HCT116 (cell line): Measurements from ENCODE around the gene CBX3. TPM values are rescaled to one million over a fixed set of nuclear protein-coding genes. Genes with fewer than 3 reads are reported as not detected.

ENCODE experiments used
- ATAC-seq: fragments of 200-7000 bp; cut with Tn5 transposase; 2 replicates; pipeline ENCODE4 v1.9.1; 2020; ENCODE audit warnings: mild to moderate bottlenecking, moderate library complexity
- BruUV-seq: library from RNA; stranded (reverse); fragments of 400-500 nt; replicated peaks from 2 replicates; lab custom pipeline; 2021; lab: Mats Ljungman, UMichigan
- CTCF ChIA-PET: fragments of 300-600 bp; sonication (Branson Sonifier 250); formaldehyde crosslinking; loops from one replicate; lab custom pipeline; 2021; ENCODE audit warnings: antibody characterized with exemption; lab: Charles Lee
- POLR2A ChIA-PET: fragments of 300-600, 350-600 bp; sonication (Branson Sonifier 250); formaldehyde crosslinking; loops from one replicate; lab custom pipeline; 2021; ENCODE audit warnings: antibody characterized with exemption; lab: Charles Lee
- RAD21 ChIA-PET, 2 experiments: fragments of 300-600 bp; sonication (Branson Sonifier 250); formaldehyde crosslinking; loops; one replicate each; lab custom pipeline; 2023; ENCODE audit warnings: low total read pairs in 2 of 2; ENCODE audit not compliant: uncharacterized antibody in 2 of 2, unreplicated experiment in 2 of 2, low non-redundant PET in 1 of 2; lab: Charles Lee
- DNase-seq: peaks from one replicate; pipeline ENCODE4 v3.0.0-alpha.2; 2010; ENCODE audit warnings: low read depth, low spot score
- H2AFZ ChIP-seq: fragments of 200-600 bp; shearing (Covaris generic), sonication (generic); 2 replicates; pipeline ENCODE4 v1.6.1; 2017; ENCODE audit warnings: low read depth, mixed run types, mixed read lengths, antibody characterized with exemption, low read length; ENCODE audit not compliant: poor library complexity, severe bottlenecking
- H3K27ac ChIP-seq: 2 replicates; pipeline ENCODE4 v1.5.1; 2012; ENCODE audit warnings: low read depth, low read length
- H3K27me3 ChIP-seq: fragments of 200-600 bp; sonication (generic); 2 replicates; pipeline ENCODE4 v1.6.1; 2016; ENCODE audit warnings: mixed run types, low read length, mixed read lengths; ENCODE audit not compliant: insufficient read depth
- H3K36me3 ChIP-seq, 2 experiments: fragments of 200-500 bp in 1 of 2; fragments of 200-600 bp in 1 of 2; sonication (Bioruptor generic) in 1 of 2; sonication (generic) in 1 of 2; 2 replicates each; pipeline versions ENCODE4 v1.5.1 to v1.6.1; 2014 to 2016; ENCODE audit warnings: low read length in 2 of 2, inconsistent platforms in 1 of 2, mixed read lengths in 1 of 2, mixed run types in 1 of 2; ENCODE audit not compliant: insufficient read depth in 2 of 2, control insufficient read depth in 1 of 2
- H3K4me1 ChIP-seq, 2 experiments: fragments of 200-600 bp in 1 of 2; sonication (generic) in 1 of 2; 2 replicates each; pipeline versions ENCODE4 v1.5.1 to v1.6.1; 2012 to 2017; ENCODE audit warnings: low read length in 2 of 2, inconsistent platforms in 1 of 2, mild to moderate bottlenecking in 1 of 2, mixed read lengths in 1 of 2, mixed run types in 1 of 2, moderate library complexity in 1 of 2; ENCODE audit not compliant: insufficient read depth in 2 of 2, control insufficient read depth in 1 of 2
- H3K4me2 ChIP-seq: fragments of 200-600 bp; sonication (generic); 2 replicates; pipeline ENCODE4 v1.6.1; 2017; ENCODE audit warnings: mixed run types, low read length, mixed read lengths
- H3K4me3 ChIP-seq, 2 experiments: fragments of 200-600 bp in 1 of 2; sonication (generic) in 1 of 2; replicated peaks in 1 of 2; 2 replicates each; pipeline ENCODE4 v1.5.1; 2011 to 2016; ENCODE audit warnings: low read length in 2 of 2, control low read depth in 1 of 2, low read depth in 1 of 2, mild to moderate bottlenecking in 1 of 2, mixed read lengths in 1 of 2, mixed run types in 1 of 2
- H3K79me2 ChIP-seq: fragments of 200-600 bp; sonication (generic); 2 replicates; pipeline ENCODE4 v1.6.1; 2017; ENCODE audit warnings: mild to moderate bottlenecking, mixed run types, low read length, moderate library complexity, mixed read lengths; ENCODE audit not compliant: insufficient read depth
- H3K9ac ChIP-seq: fragments of 200-600 bp; sonication (generic); 2 replicates; pipeline ENCODE4 v1.6.1; 2016; ENCODE audit warnings: low read length, mixed read lengths
- H3K9me2 ChIP-seq: fragments of 200-600 bp; sonication (generic), shearing (Covaris generic); 2 replicates; pipeline ENCODE4 v1.6.1; 2017; ENCODE audit warnings: mixed run types, mild to moderate bottlenecking, moderate library complexity; ENCODE audit not compliant: insufficient read depth
- H3K9me3 ChIP-seq, 2 experiments: fragments of 200-500 bp in 1 of 2; fragments of 200-600 bp in 1 of 2; sonication (Bioruptor generic) in 1 of 2; sonication (generic) in 1 of 2; 2 replicates each; pipeline ENCODE4 v1.6.1; 2014 to 2017; ENCODE audit warnings: low read length in 2 of 2, mixed read lengths in 2 of 2, inconsistent platforms in 1 of 2, low read depth in 1 of 2, mild to moderate bottlenecking in 1 of 2, mixed run types in 1 of 2, moderate library complexity in 1 of 2; ENCODE audit not compliant: control insufficient read depth in 1 of 2, insufficient read depth in 1 of 2
- H4K20me1 ChIP-seq: fragments of 200-600 bp; sonication (generic), shearing (Covaris generic); 2 replicates; pipeline ENCODE4 v1.6.1; 2017; ENCODE audit warnings: mixed run types, mild to moderate bottlenecking, moderate library complexity; ENCODE audit not compliant: insufficient read depth
- CBX3 ChIP-seq: IDR thresholded peaks from 2 replicates; pipeline ENCODE4 v1.6.1; 2012; ENCODE audit warnings: low read depth
- CEBPB ChIP-seq: IDR thresholded peaks from 2 replicates; pipeline ENCODE4 v1.6.1; 2012; ENCODE audit warnings: low read depth
- EGR1 ChIP-seq: IDR thresholded peaks from 2 replicates; pipeline ENCODE4 v1.6.1; 2012; ENCODE audit warnings: low read depth
- EZH2 ChIP-seq: fragments of 200-600 bp; sonication (generic); IDR thresholded peaks from 2 replicates; pipeline ENCODE4 v1.6.1; 2017; ENCODE audit warnings: antibody characterized with exemption, mixed run types
- JUND ChIP-seq: IDR thresholded peaks from 2 replicates; pipeline ENCODE4 v1.6.1; 2012
- POLR2A ChIP-seq: IDR thresholded peaks from 2 replicates; pipeline ENCODE4 v1.7.0; 2011; ENCODE audit warnings: borderline replicate concordance; ENCODE audit not compliant: insufficient read depth, insufficient read length; ENCODE audit errors: extremely low read depth
- POLR2AphosphoS5 ChIP-seq: IDR thresholded peaks from 2 replicates; pipeline ENCODE4 v1.6.1; 2011; ENCODE audit warnings: mild to moderate bottlenecking, low read depth, low read length, moderate library complexity
- RAD21 ChIP-seq: IDR thresholded peaks from 2 replicates; pipeline ENCODE4 v1.6.1; 2012; ENCODE audit warnings: low read depth, mild to moderate bottlenecking
- SP1 ChIP-seq: IDR thresholded peaks from 2 replicates; pipeline ENCODE4 v1.6.1; 2012; ENCODE audit warnings: low read depth
- SRF ChIP-seq: IDR thresholded peaks from 2 replicates; pipeline ENCODE4 v1.6.1; 2012; ENCODE audit warnings: low read depth
- TCF7L2 ChIP-seq: IDR thresholded peaks from 2 replicates; pipeline ENCODE4 v1.7.0; 2011; ENCODE audit warnings: borderline replicate concordance, inconsistent platforms; ENCODE audit not compliant: insufficient read depth, insufficient read length; ENCODE audit errors: extremely low read depth
- YY1 ChIP-seq: IDR thresholded peaks from 2 replicates; pipeline ENCODE4 v1.6.1; 2011; ENCODE audit warnings: low read length, low read depth, moderate library complexity, mild to moderate bottlenecking; ENCODE audit not compliant: insufficient replicate concordance; ENCODE audit errors: extremely low read depth
- ZFX ChIP-seq: fragments of 450-650 bp; IDR thresholded peaks from 2 replicates; pipeline ENCODE4 v1.6.1; 2017
- intact Hi-C: fragments of 100-400 bp; cut with micrococcal nuclease; formaldehyde crosslinking; loops from 2 replicates; pipeline ENCODE4 v1.10.0; 2022
- total RNA-seq: library from RNA; stranded (reverse); gene quantifications from one replicate; pipeline ENCODE4 v1.2.1, GENCODE V29; 2021; ENCODE audit not compliant: unreplicated experiment
- TF ChIP-seq, protein P1 (sequence below): IDR thresholded peaks from 2 replicates; pipeline ENCODE4 v1.6.1; 2011; ENCODE audit warnings: mild to moderate bottlenecking, low read length, moderate library complexity; ENCODE audit not compliant: insufficient replicate concordance; ENCODE audit errors: extremely low read depth
- TF ChIP-seq, protein P2 (sequence below): IDR thresholded peaks from 2 replicates; pipeline ENCODE4 v1.6.1; 2012; ENCODE audit warnings: low read depth

CBX3 gene
- total RNA-seq, 1 experiment from 2014 or later = 274 TPM

DNA sequence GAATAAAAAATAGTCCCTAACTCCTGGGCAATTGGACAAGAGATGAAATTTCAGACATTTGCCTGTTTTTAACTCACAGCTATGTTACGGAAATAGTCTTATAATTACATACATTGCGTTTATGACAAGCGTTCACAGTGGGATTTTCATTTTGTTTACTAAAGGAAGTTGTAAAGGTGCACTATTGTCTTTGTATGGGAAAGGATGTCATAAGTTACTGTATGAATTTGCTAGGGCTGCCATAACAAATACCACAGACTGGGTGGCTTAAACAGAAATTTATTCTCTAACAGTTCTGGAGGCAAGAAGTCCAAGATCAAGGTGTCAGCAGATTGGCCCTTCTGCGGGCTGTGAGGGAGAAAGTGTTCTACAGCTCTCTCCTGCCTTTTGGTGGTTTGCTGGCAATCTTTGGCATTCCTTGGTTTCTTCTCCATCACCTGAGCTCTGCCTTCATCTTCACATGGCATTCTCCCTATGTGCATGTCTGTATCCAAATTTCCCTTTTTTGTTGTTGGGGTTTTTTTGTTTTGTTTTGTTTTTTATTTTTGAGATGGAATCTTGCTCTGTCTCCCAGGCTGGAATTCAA lies 43.9 kb upstream of the CBX3 start:
- TF ChIP-seq EGR1 (no peak), RAD21 (no peak), CEBPB (no peak), CBX3 (no peak), EZH2 (no peak), JUND (no peak), TCF7L2 (no peak), ZFX (no peak), YY1 (no peak)
- intact Hi-C loops = no loop called here
- Histone ChIP-seq H3K9me3 (no peaks in the 10 kb centered on the region), H3K4me2 (no peak overlapping the region), H3K9ac (no peak overlapping the region), H2AFZ (no peak overlapping the region), H3K27ac (no peak overlapping the region), H3K4me1 (peaks cover 27 to 58% of the 10 kb centered on the region in 2 experiments), H3K4me3 (no peak overlapping the region), H4K20me1 (no peaks in the 10 kb centered on the region; the same call in 1 of the 2 replicates), H3K36me3 (no peaks in the 10 kb centered on the region), H3K27me3 (no peaks in the 10 kb centered on the region), H3K9me2 (no peaks in the 10 kb centered on the region), H3K79me2 (peaks cover 75% of the 10 kb centered on the region)
- POLR2A ChIA-PET = interaction anchor here (0.6 kb wide), 1 partner anchor 37 kb away, joined by 4 read pairs; no protein-coding TSS in a partner anchor
- ATAC-seq = no peak
- no TSS peak for BruUV-seq
- RAD21 ChIA-PET = no interaction called here
- DNase-seq = no peak
- CTCF ChIA-PET = no interaction called here

DNA sequence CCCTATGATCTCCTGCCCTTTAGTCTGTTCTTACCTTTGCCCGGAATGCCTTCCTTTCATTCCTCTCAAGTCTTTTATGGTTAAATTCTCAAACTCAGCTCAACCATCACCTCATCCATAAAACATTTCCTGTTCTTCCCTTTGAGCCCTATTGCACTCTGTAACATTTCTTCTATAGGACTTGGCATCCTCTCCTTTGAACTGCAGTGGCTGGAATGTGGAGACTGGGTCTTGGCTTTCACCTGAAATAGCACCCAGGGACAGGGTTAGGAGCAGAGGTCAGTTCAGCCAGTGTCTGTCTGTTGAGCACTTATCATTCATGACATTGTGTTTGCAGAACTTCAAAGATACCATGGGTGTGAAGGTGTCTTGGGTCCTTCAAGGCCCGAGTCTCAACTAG lies 42.3 kb upstream of the CBX3 start:
- no peaks in the 10 kb centered on the region for H3K9me3 ChIP-seq
- ChIA-PET CTCF (no interaction called here), POLR2A (no interaction called here), RAD21 (no interaction called here)
- no peak for TF ChIP-seq POLR2AphosphoS5
- no peak for TF ChIP-seq POLR2A
- TF ChIP-seq EGR1 = no peak
- TF ChIP-seq SP1 = no peak
- TF ChIP-seq, protein P1, sequence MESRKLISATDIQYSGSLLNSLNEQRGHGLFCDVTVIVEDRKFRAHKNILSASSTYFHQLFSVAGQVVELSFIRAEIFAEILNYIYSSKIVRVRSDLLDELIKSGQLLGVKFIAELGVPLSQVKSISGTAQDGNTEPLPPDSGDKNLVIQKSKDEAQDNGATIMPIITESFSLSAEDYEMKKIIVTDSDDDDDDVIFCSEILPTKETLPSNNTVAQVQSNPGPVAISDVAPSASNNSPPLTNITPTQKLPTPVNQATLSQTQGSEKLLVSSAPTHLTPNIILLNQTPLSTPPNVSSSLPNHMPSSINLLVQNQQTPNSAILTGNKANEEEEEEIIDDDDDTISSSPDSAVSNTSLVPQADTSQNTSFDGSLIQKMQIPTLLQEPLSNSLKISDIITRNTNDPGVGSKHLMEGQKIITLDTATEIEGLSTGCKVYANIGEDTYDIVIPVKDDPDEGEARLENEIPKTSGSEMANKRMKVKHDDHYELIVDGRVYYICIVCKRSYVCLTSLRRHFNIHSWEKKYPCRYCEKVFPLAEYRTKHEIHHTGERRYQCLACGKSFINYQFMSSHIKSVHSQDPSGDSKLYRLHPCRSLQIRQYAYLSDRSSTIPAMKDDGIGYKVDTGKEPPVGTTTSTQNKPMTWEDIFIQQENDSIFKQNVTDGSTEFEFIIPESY = no peak
- no peak for TF ChIP-seq RAD21
- TF ChIP-seq SRF = no peak
- TF ChIP-seq, protein P2, sequence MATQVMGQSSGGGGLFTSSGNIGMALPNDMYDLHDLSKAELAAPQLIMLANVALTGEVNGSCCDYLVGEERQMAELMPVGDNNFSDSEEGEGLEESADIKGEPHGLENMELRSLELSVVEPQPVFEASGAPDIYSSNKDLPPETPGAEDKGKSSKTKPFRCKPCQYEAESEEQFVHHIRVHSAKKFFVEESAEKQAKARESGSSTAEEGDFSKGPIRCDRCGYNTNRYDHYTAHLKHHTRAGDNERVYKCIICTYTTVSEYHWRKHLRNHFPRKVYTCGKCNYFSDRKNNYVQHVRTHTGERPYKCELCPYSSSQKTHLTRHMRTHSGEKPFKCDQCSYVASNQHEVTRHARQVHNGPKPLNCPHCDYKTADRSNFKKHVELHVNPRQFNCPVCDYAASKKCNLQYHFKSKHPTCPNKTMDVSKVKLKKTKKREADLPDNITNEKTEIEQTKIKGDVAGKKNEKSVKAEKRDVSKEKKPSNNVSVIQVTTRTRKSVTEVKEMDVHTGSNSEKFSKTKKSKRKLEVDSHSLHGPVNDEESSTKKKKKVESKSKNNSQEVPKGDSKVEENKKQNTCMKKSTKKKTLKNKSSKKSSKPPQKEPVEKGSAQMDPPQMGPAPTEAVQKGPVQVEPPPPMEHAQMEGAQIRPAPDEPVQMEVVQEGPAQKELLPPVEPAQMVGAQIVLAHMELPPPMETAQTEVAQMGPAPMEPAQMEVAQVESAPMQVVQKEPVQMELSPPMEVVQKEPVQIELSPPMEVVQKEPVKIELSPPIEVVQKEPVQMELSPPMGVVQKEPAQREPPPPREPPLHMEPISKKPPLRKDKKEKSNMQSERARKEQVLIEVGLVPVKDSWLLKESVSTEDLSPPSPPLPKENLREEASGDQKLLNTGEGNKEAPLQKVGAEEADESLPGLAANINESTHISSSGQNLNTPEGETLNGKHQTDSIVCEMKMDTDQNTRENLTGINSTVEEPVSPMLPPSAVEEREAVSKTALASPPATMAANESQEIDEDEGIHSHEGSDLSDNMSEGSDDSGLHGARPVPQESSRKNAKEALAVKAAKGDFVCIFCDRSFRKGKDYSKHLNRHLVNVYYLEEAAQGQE = no peak
- TF ChIP-seq EZH2 = no peak
- peaks cover 19 to 42% of the 10 kb centered on the region in 2 experiments for H3K4me1 ChIP-seq
- intact Hi-C loops = no loop called here
- H3K27me3 ChIP-seq = no peaks in the 10 kb centered on the region
- no peaks in the 10 kb centered on the region for H3K9me2 ChIP-seq
- no peak overlapping the region for H3K27ac ChIP-seq
- no peak overlapping the region for H3K9ac ChIP-seq
- no peak overlapping the region for H3K4me2 ChIP-seq
- DNase-seq (no peak), ATAC-seq (no peak)
- no peak overlapping the region for H3K4me3 ChIP-seq
- no TSS peak for BruUV-seq
- no peaks in the 10 kb centered on the region for H3K36me3 ChIP-seq
- peaks cover 67% of the 10 kb centered on the region for H3K79me2 ChIP-seq
- no peak overlapping the region for H2AFZ ChIP-seq
- H4K20me1 ChIP-seq = no peaks in the 10 kb centered on the region; the same call in 1 of the 2 replicates
